Myometrial cell (primary cell): Measurements from ENCODE around the gene SERTAD4. TPM values are rescaled to one million over a fixed set of nuclear protein-coding genes. Genes with fewer than 3 reads are reported as not detected.

Source experiments
- total RNA-seq: library from RNA; depleted of rRNA; stranded (reverse); fragments of >200 nt; gene quantifications from 2 replicates; pipeline ENCODE4 v1.2.3, GENCODE V29; 2015

The SERTAD4 gene
- under 0.01 TPM in 2 replicates for total RNA-seq

GRCh38 chr1:210232511-210233215 is at the start of gene SERTAD4:
TSS of gene SERTAD4 (plus strand) at chr1:210232796. CDS start at chr1:210237961, 5,165 bp downstream.

Other genes starting within 250 kb of the SERTAD4 start
- gene HHAT, start 96.1 kb downstream of the SERTAD4 start, total RNA-seq = 1.2 and 1.8 TPM in 2 replicates